IMR-90 (cell line): Measurements from ENCODE around the gene CRACDL. TPM values are rescaled to one million over a fixed set of nuclear protein-coding genes. Genes with fewer than 3 reads are reported as not detected.

Experiments used
- ATAC-seq: fragments of 200-7000 bp; cut with Tn5 transposase; 2 replicates; pipeline ENCODE4 v1.9.1; 2020; ENCODE audit warnings: low read depth, mild to moderate bottlenecking, moderate library complexity
- BruUV-seq: library from RNA; stranded (reverse); fragments of 400-500 nt; replicated peaks from 2 replicates; lab custom pipeline; 2021; lab: Mats Ljungman, UMichigan
- CTCF ChIA-PET: fragments of 300-600 bp; formaldehyde crosslinking; extraction: SDS; loops from one replicate; lab custom pipeline; 2021; ENCODE audit warnings: antibody characterized with exemption; lab: Yijun Ruan, JAX
- POLR2A ChIA-PET: fragments of 300-600 bp; sonication (Branson Sonifier 250); formaldehyde crosslinking; loops from one replicate; lab custom pipeline; 2022; ENCODE audit warnings: antibody characterized with exemption; ENCODE audit not compliant: unreplicated experiment; lab: Charles Lee
- DNase-seq: peaks from one replicate; pipeline ENCODE4 v3.0.0; 2013
- H2AFZ ChIP-seq: replicated peaks from 2 replicates; pipeline ENCODE3; 2013; ENCODE audit warnings: low read length, mild to moderate bottlenecking; ENCODE audit not compliant: poor library complexity
- H2AK5ac ChIP-seq: 2 replicates; pipeline ENCODE4 v1.6.1; 2013; ENCODE audit warnings: low read depth, low read length, inconsistent platforms
- H2AK9ac ChIP-seq: replicated peaks from 2 replicates; pipeline ENCODE3; 2013; ENCODE audit warnings: mild to moderate bottlenecking, low read depth, low read length, moderate library complexity; ENCODE audit not compliant: poor library complexity
- H2BK120ac ChIP-seq: 2 replicates; pipeline ENCODE4 v1.6.1; 2013; ENCODE audit warnings: low read depth, low read length, inconsistent platforms
- H2BK15ac ChIP-seq: 3 replicates; pipeline ENCODE4 v1.6.1; 2013; ENCODE audit warnings: low read depth, low read length, inconsistent platforms
- H2BK20ac ChIP-seq: 2 replicates; pipeline ENCODE4 v1.6.1; 2013; ENCODE audit warnings: low read depth, mild to moderate bottlenecking, inconsistent platforms, low read length, moderate library complexity
- H2BK5ac ChIP-seq: 2 replicates; pipeline ENCODE4 v1.6.1; 2013; ENCODE audit warnings: mild to moderate bottlenecking, low read depth, low read length, inconsistent platforms; ENCODE audit not compliant: poor library complexity, severe bottlenecking
- H3K14ac ChIP-seq: replicated peaks from 2 replicates; pipeline ENCODE4 v1.6.1; 2013; ENCODE audit warnings: low read depth, low read length, inconsistent platforms
- H3K18ac ChIP-seq: 2 replicates; pipeline ENCODE4 v1.6.1; 2013; ENCODE audit warnings: low read depth, low read length, control low read depth
- H3K23ac ChIP-seq: 2 replicates; pipeline ENCODE4 v1.6.1; 2013; ENCODE audit warnings: low read depth, low read length, inconsistent platforms
- H3K27ac ChIP-seq: 2 replicates; pipeline ENCODE4 v1.5.1; 2013; ENCODE audit warnings: mild to moderate bottlenecking, control low read depth, low read length; ENCODE audit not compliant: insufficient read depth
- H3K27me3 ChIP-seq: 2 replicates; pipeline ENCODE4 v1.6.1; 2013; ENCODE audit warnings: low read length; ENCODE audit not compliant: control insufficient read depth, insufficient read depth
- H3K36me3 ChIP-seq: 2 replicates; pipeline ENCODE4 v1.6.1; 2013; ENCODE audit warnings: low read length, mixed read lengths; ENCODE audit not compliant: control insufficient read depth, insufficient read depth
- H3K4ac ChIP-seq: 2 replicates; pipeline ENCODE4 v1.6.1; 2013; ENCODE audit warnings: low read depth, low read length, inconsistent platforms
- H3K4me1 ChIP-seq: 2 replicates; pipeline ENCODE4 v1.6.1; 2013; ENCODE audit warnings: low read length, mixed read lengths; ENCODE audit not compliant: control insufficient read depth, insufficient read depth
- H3K4me2 ChIP-seq: 2 replicates; pipeline ENCODE4 v1.6.1; 2013; ENCODE audit warnings: low read depth, mild to moderate bottlenecking, control low read depth, low read length, moderate library complexity
- H3K4me3 ChIP-seq: 2 replicates; pipeline ENCODE4 v1.5.1; 2013; ENCODE audit warnings: low read depth, mild to moderate bottlenecking, control low read depth, low read length, moderate library complexity; ENCODE audit not compliant: insufficient read depth
- H3K56ac ChIP-seq: 2 replicates; pipeline ENCODE4 v1.6.1; 2013; ENCODE audit warnings: low read length, inconsistent platforms; ENCODE audit not compliant: insufficient read depth; ENCODE audit errors: extremely low read depth
- H3K79me1 ChIP-seq, 2 experiments: 2 replicates each; pipeline ENCODE4 v1.6.1; 2013; ENCODE audit warnings: low read length in 2 of 2, inconsistent platforms in 1 of 2, low read depth in 1 of 2
- H3K9ac ChIP-seq: 2 replicates; pipeline ENCODE4 v1.6.1; 2013; ENCODE audit warnings: low read depth, low read length, control low read depth
- H3K9me1 ChIP-seq: 2 replicates; pipeline ENCODE4 v1.6.1; 2013; ENCODE audit warnings: low read length, inconsistent platforms; ENCODE audit not compliant: insufficient read depth
- H3K9me3 ChIP-seq: 2 replicates; pipeline ENCODE4 v1.6.1; 2013; ENCODE audit warnings: low read length; ENCODE audit not compliant: control insufficient read depth, insufficient read depth
- H4K20me1 ChIP-seq: 2 replicates; pipeline ENCODE4 v1.6.1; 2013; ENCODE audit warnings: low read length, inconsistent platforms; ENCODE audit not compliant: insufficient read depth
- H4K5ac ChIP-seq: 2 replicates; pipeline ENCODE4 v1.6.1; 2013; ENCODE audit warnings: mild to moderate bottlenecking, low read depth, low read length, control low read depth
- H4K8ac ChIP-seq, 2 experiments: 2 replicates each; pipeline ENCODE4 v1.6.1; 2013; ENCODE audit warnings: low read depth in 2 of 2, low read length in 2 of 2, control low read depth in 1 of 2, inconsistent platforms in 1 of 2
- H4K91ac ChIP-seq: 2 replicates; pipeline ENCODE4 v1.6.1; 2013; ENCODE audit warnings: low read depth, low read length, inconsistent platforms; ENCODE audit not compliant: insufficient read depth
- BHLHE40 ChIP-seq: fragments of 150-350 bp; IDR thresholded peaks from 2 replicates; pipeline ENCODE4 v1.6.1; 2016; ENCODE audit warnings: mild to moderate bottlenecking, low read depth, low read length
- CHD1 ChIP-seq: IDR thresholded peaks from 2 replicates; pipeline ENCODE4 v1.6.1; 2012; ENCODE audit warnings: low read depth, low read length, improper control_type of control experiment
- ELK1 ChIP-seq: fragments of 150-350 bp; IDR thresholded peaks from 2 replicates; pipeline ENCODE4 v1.6.1; 2016; ENCODE audit warnings: low read depth, mild to moderate bottlenecking, low read length, moderate library complexity, borderline replicate concordance
- FOS ChIP-seq: fragments of 150-350 bp; IDR thresholded peaks from 2 replicates; pipeline ENCODE4 v1.6.1; 2016; ENCODE audit warnings: low read depth, low read length
- MAFK ChIP-seq: IDR thresholded peaks from 2 replicates; pipeline ENCODE4 v1.6.1; 2012; ENCODE audit warnings: low read depth, low read length, improper control_type of control experiment
- MAZ ChIP-seq: IDR thresholded peaks from 2 replicates; pipeline ENCODE4 v1.6.1; 2012; ENCODE audit warnings: low read depth, mild to moderate bottlenecking, low read length, improper control_type of control experiment, moderate library complexity, borderline replicate concordance
- MXI1 ChIP-seq: IDR thresholded peaks from 2 replicates; pipeline ENCODE4 v1.6.1; 2012; ENCODE audit warnings: low read depth, mild to moderate bottlenecking, low read length, moderate library complexity, borderline replicate concordance
- RCOR1 ChIP-seq: IDR thresholded peaks from 2 replicates; pipeline ENCODE4 v1.6.1; 2012; ENCODE audit warnings: mild to moderate bottlenecking, low read length, improper control_type of control experiment; ENCODE audit not compliant: insufficient replicate concordance
- RFX5 ChIP-seq: IDR thresholded peaks from 2 replicates; pipeline ENCODE4 v1.8.0; 2012; ENCODE audit warnings: low read depth, mild to moderate bottlenecking, low read length, moderate library complexity
- WGBS, 2 experiments: methylation state at CpG; one replicate each; pipeline versions ENCODE4 v1.1.5 to v1.1.7; 2013; ENCODE audit warnings: missing lambda C conversion rate in 2 of 2; ENCODE audit not compliant: insufficient read length in 1 of 2; ENCODE audit errors: extremely low coverage in 2 of 2; 5-methylcytosine and 5-hydroxymethylcytosine counted together
- dilution Hi-C: fragments of 300-500 bp; cut with HindIII; formaldehyde crosslinking; loops from one replicate; pipeline ENCODE4 v1.14.3; 2018; ENCODE audit warnings: low sequenced_read_pairs; ENCODE audit not compliant: unreplicated experiment
- in situ Hi-C: fragments of 300-500 bp; cut with MboI; formaldehyde crosslinking; loops from 3 replicates; pipeline ENCODE4 v1.14.3; 2019; ENCODE audit warnings: low sequenced_read_pairs, inconsistent platforms, mixed read lengths
- intact Hi-C: fragments of 100-400 bp; cut with micrococcal nuclease; formaldehyde crosslinking; loops from 2 replicates; pipeline ENCODE4 v1.10.0; 2022
- polyA plus RNA-seq, 3 experiments: library from polyadenylated mRNA; depleted of rRNA; stranded (reverse); fragments of >200 nt; gene quantifications; 2 replicates each; pipeline ENCODE4 v1.2.3, GENCODE V29; 2012; ENCODE audit warnings: low replicate concordance in 1 of 3
- total RNA-seq: library from RNA; depleted of rRNA; stranded (reverse); fragments of >200 nt; gene quantifications from 2 replicates; pipeline ENCODE4 v1.2.3, GENCODE V29; 2012

CRACDL gene
- total and polyA plus RNA-seq, 2 of the 4 experiments (the other 2 are of a cell fraction) = not detected

- TF ChIP-seq RFX5 (no peak), FOS (no peak), MXI1 (no peak), BHLHE40 (no peak), CHD1 (no peak)
Measured at GRCh38 chr2:98829581-98830270, 106.3 kb downstream of the CRACDL start (continued).

DNA sequence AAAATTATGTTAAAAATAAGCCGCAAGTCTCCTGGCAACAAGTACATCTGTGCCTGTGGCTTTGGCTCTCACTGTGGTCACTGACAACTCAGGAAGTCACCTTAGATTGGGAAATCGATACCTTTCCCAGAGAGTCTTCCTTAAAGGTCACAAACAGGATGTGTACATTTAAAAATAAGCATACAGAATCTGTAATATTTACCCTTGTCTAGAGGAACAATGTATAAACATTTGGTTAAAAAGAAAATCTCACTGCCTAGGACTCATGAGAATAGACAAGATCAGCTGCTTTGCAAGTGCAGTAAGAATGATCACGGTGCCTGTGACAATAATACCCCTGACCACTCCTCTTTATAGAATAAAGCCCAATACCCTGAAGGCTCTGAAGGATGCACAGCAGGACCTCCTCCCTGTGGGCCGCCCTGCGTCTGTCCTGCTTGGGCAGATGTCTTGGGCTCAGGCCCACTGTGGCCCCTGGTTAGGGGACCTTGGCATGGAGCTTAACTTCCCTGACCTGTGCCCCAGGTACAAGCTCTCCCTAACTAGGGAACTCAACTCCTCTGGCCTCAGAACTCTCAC lies 107.1 kb downstream of the CRACDL start:
- Histone ChIP-seq H3K9ac (no peak overlapping the region), H4K8ac (no peak overlapping the region), H3K9me1 (no peaks in the 10 kb centered on the region), H2AFZ (no peak overlapping the region), H3K23ac (no peak overlapping the region), H3K18ac (no peak overlapping the region), H2BK120ac (no peak overlapping the region), H3K14ac (no peak overlapping the region), H3K56ac (no peak overlapping the region), H2BK20ac (no peak overlapping the region), H3K27ac (no peak overlapping the region), H3K36me3 (no peaks in the 10 kb centered on the region), H2AK9ac (no peak overlapping the region), H3K4me3 (no peak overlapping the region), H2BK15ac (no peak overlapping the region), H3K4me1 (no peaks in the 10 kb centered on the region), H3K9me3 (no peaks in the 10 kb centered on the region), H3K27me3 (peaks cover 30% of the 10 kb centered on the region), H4K5ac (no peak overlapping the region), H4K91ac (no peak overlapping the region), H4K20me1 (no peaks in the 10 kb centered on the region), H2AK5ac (no peak overlapping the region), H3K4ac (no peak overlapping the region), H3K79me1 (no peaks in the 10 kb centered on the region), H2BK5ac (no peak overlapping the region), H3K4me2 (no peak overlapping the region)
- in situ Hi-C loops (loop anchor here (25.0 kb wide), 1 partner anchor 417 kb away; no protein-coding TSS in a partner anchor), intact Hi-C loops (no loop called here), dilution Hi-C loops (no loop called here)
- no TSS peak for BruUV-seq
- CTCF ChIA-PET = interaction anchor here (0.7 kb wide), 1 partner anchor 27 kb away, joined by 4 read pairs; no protein-coding TSS in a partner anchor
- no peak for TF ChIP-seq ELK1
- TF ChIP-seq MAZ = no peak
- TF ChIP-seq MAFK = no peak
- no peak for TF ChIP-seq RCOR1
- no peak for TF ChIP-seq FOS
- TF ChIP-seq RFX5 = no peak
- 40% methylated on average over 2 of the region's 5 CpGs; no CpG with 5 or more reads in 1 of the 2 experiments for WGBS, 2 experiments
- no peak for ATAC-seq
- POLR2A ChIA-PET = no interaction called here
- DNase-seq = no peak
